ENCODE data around the gene FAM89B. TPM values are rescaled to one million over a fixed set of nuclear protein-coding genes. Genes with fewer than 3 reads are reported as not detected.

FAM89B gene
- polyA plus RNA-seq, 3 donors, result 51.3 to 139 (median 70.8) TPM

DNA sequence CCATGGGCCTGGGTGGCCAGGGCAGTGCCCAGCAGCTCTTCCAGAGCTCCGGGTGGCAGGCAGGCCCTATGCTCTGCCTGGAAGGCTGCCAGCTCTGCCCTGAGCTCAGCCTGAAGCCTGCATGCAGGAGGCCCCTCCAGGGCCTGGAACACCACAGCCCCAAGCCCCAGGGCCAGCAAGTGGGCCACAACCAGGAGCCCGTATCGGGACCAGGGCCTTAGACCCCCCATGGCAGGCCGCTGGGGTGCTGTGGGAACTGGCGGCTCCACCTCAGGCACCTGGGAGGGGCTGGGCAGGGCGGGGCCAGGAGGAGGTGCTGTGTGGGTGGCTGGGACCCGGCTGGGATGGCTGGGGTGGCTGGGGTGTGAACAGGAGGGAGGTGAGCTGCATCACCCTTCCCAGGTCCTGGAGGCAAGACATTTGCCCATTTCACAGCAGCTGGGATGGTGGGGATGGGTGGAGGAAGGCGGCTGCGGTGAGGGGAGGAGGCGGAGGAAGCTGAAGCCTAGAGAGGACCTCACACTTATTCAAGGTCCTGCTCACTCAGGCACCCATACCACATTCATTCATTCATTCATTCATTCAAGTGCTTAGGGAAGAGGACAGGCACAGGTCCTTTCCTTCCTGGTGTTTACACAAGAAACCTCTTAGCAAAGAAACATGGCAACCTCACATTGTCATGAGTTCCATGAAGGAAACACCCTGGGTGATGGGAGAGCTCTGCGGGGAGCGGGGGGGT lies 23.4 kb downstream of the FAM89B start, which contains the start of gene KCNK7:
Gene KCNK7 (minus strand): TSS at position 258 of the 739 bp plus-strand sequence. CDS start 28 bp downstream, at position 230.
- intact Hi-C loops (cut with micrococcal nuclease), result no loop called here
- no peak for DNase-seq
- Mint-ChIP-seq H3K9me3 (no peaks in the 10 kb centered on the region), H3K27ac (peak within 1 kb of the TSS; percentile 45 to 87 (median 75)), H3K4me3 (no peak within 1 kb of the TSS), H3K36me3 (peaks cover 39 to 65% of the 10 kb centered on the region in 2 donors), H3K27me3 (ENCODE audit: low read depth in 3 of 3) (no peaks in the 10 kb centered on the region), H3K4me1 (peaks cover 31% of the 10 kb centered on the region)
- Histone ChIP-seq H3K79me2 (ENCODE audit: insufficient read depth, low read length) (no peaks in the 10 kb centered on the region), H3K36me3 (replicated peaks in 1 of 2; ENCODE audit: control insufficient read depth in 1 of 2, insufficient read depth in 2 of 2, low read length in 2 of 2) (peaks cover 61 to 69% of the 10 kb centered on the region in 2 donors), H3K4me2 (replicated peaks; ENCODE audit: extremely low read depth, low read length, poor library complexity, severe bottlenecking) (no peak within 1 kb of the TSS), H3K27ac (ENCODE audit: low read depth in 1 of 2, low read length in 2 of 2) (peak within 1 kb of the TSS; percentile 46 to 53), H2AFZ (ENCODE audit: insufficient read depth, low read depth, low read length, poor library complexity, severe bottlenecking) (no peak within 1 kb of the TSS), H3K9ac (ENCODE audit: insufficient read depth, low read length, poor library complexity, severe bottlenecking) (no peak within 1 kb of the TSS), H3K4me1 (ENCODE audit: control insufficient read depth in 1 of 2, insufficient read depth in 2 of 2, low read length in 2 of 2) (peaks cover 16 to 29% of the 10 kb centered on the region in 2 donors), H3K9me3 (replicated peaks in 1 of 2; ENCODE audit: control insufficient read depth in 1 of 2, insufficient read depth in 1 of 2, low read length in 2 of 2) (no peaks in the 10 kb centered on the region), H3K27me3 (ENCODE audit: control insufficient read depth in 2 of 2, insufficient read depth in 2 of 2, low read length in 2 of 2) (no peaks in the 10 kb centered on the region), H3K4me3 (replicated peaks in 1 of 3; ENCODE audit: low read depth in 2 of 3, low read length in 3 of 3) (no peak within 1 kb of the TSS), H4K20me1 (ENCODE audit: insufficient read depth, low read length) (peaks cover 96% of the 10 kb centered on the region)
- TF ChIP-seq, protein P1, sequence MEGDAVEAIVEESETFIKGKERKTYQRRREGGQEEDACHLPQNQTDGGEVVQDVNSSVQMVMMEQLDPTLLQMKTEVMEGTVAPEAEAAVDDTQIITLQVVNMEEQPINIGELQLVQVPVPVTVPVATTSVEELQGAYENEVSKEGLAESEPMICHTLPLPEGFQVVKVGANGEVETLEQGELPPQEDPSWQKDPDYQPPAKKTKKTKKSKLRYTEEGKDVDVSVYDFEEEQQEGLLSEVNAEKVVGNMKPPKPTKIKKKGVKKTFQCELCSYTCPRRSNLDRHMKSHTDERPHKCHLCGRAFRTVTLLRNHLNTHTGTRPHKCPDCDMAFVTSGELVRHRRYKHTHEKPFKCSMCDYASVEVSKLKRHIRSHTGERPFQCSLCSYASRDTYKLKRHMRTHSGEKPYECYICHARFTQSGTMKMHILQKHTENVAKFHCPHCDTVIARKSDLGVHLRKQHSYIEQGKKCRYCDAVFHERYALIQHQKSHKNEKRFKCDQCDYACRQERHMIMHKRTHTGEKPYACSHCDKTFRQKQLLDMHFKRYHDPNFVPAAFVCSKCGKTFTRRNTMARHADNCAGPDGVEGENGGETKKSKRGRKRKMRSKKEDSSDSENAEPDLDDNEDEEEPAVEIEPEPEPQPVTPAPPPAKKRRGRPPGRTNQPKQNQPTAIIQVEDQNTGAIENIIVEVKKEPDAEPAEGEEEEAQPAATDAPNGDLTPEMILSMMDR (IDR thresholded peaks at IDR 0.05), result no peak
- WGBS (ENCODE audit: insufficient coverage), result 71% methylated on average over 7 of the region's 12 CpGs

DNA sequence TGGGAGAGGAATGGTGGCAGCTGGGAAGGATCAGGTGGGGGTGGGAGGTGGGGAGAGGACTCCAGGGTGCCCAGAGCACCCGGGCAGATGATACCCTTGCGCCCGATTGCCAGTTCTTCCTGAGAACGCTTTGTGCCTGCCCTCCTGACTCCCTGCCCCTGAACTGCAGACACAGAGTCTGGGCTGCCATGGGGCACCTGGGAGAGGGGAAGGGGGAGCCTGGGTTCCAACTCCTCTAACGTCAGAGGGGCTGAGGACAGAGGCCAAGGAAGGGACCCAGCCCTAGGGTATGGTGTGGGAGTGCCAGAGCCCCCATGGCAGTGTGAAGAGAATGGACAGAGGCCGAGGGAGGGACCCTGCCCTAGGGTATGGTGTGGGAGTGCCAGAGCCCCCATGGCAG lies 24.2 kb downstream of the FAM89B start:
- no peaks in the 10 kb centered on the region for H3K9me3 ChIP-seq (replicated peaks in 1 of 2; ENCODE audit: control insufficient read depth in 1 of 2, insufficient read depth in 1 of 2, low read length in 2 of 2)
- peaks cover 39 to 65% of the 10 kb centered on the region in 2 donors for H3K36me3 Mint-ChIP-seq
- H3K36me3 ChIP-seq (replicated peaks in 1 of 2; ENCODE audit: control insufficient read depth in 1 of 2, insufficient read depth in 2 of 2, low read length in 2 of 2), result peaks cover 59 to 69% of the 10 kb centered on the region in 2 donors
- H3K9ac ChIP-seq (ENCODE audit: insufficient read depth, low read length, poor library complexity, severe bottlenecking), result no peak overlapping the region
- peak overlapping the region in 1 of 2 donors; percentile 45 for H3K27ac ChIP-seq (ENCODE audit: low read depth in 1 of 2, low read length in 2 of 2)
- peaks cover 28% of the 10 kb centered on the region for H3K4me1 Mint-ChIP-seq
- H2AFZ ChIP-seq (ENCODE audit: insufficient read depth, low read depth, low read length, poor library complexity, severe bottlenecking), result no peak overlapping the region
- intact Hi-C loops (cut with micrococcal nuclease), result no loop called here
- peaks cover 96% of the 10 kb centered on the region for H4K20me1 ChIP-seq (ENCODE audit: insufficient read depth, low read length)
- no peak for DNase-seq
- no peaks in the 10 kb centered on the region for H3K9me3 Mint-ChIP-seq
- peak overlapping the region in 3 of 7 donors; percentile 19 to 87 (median 62) for H3K27ac Mint-ChIP-seq
- 87% methylated on average over 3 of the region's 6 CpGs for WGBS (ENCODE audit: insufficient coverage)
- no peaks in the 10 kb centered on the region for H3K79me2 ChIP-seq (ENCODE audit: insufficient read depth, low read length)
- no peak overlapping the region for H3K4me2 ChIP-seq (replicated peaks; ENCODE audit: extremely low read depth, low read length, poor library complexity, severe bottlenecking)
- no peak overlapping the region for H3K4me3 Mint-ChIP-seq
- no peaks in the 10 kb centered on the region for H3K27me3 ChIP-seq (ENCODE audit: control insufficient read depth in 2 of 2, insufficient read depth in 2 of 2, low read length in 2 of 2)
- H3K4me3 ChIP-seq (replicated peaks in 1 of 3; ENCODE audit: low read depth in 2 of 3, low read length in 3 of 3), result no peak overlapping the region
- peaks cover 16 to 29% of the 10 kb centered on the region in 2 donors for H3K4me1 ChIP-seq (ENCODE audit: control insufficient read depth in 1 of 2, insufficient read depth in 2 of 2, low read length in 2 of 2)
- no peaks in the 10 kb centered on the region for H3K27me3 Mint-ChIP-seq (ENCODE audit: low read depth in 3 of 3)
- TF ChIP-seq, protein P1 (IDR thresholded peaks at IDR 0.05), result no peak
